HepG2 (cell line): Measurements from ENCODE around the gene RAPGEF2.

Experiments used
- CTCF ChIP-seq: sonication (generic); formaldehyde crosslinking; IDR thresholded peaks from 2 replicates; pipeline ENCODE4 v1.5.0; 2020; ENCODE audit warnings: mild to moderate bottlenecking, missing genetic modification reagents, moderate library complexity
- GTF3A ChIP-seq: sonication (generic); formaldehyde crosslinking; conservative IDR thresholded peaks from 2 replicates; pipeline ENCODE4 v1.4.0; 2020; ENCODE audit warnings: mild to moderate bottlenecking, missing genetic modification reagents
- MAX ChIP-seq: IDR thresholded peaks from 2 replicates; pipeline ENCODE4 v1.6.1; 2012; ENCODE audit warnings: inconsistent platforms
- NBN ChIP-seq: fragments of 450-650 bp; conservative IDR thresholded peaks from 2 replicates; pipeline ENCODE4 v1.6.1; 2017
- NR2F2 ChIP-seq: IDR thresholded peaks from 2 replicates; pipeline ENCODE4 v1.6.1; 2012; ENCODE audit warnings: low read depth, inconsistent platforms, borderline replicate concordance
- POLR2A ChIP-seq, 2 experiments: IDR thresholded peaks; 2 replicates each; pipeline ENCODE4 v1.6.1; 2011; ENCODE audit warnings: low read depth in 2 of 2, low read length in 2 of 2, mild to moderate bottlenecking in 1 of 2, moderate library complexity in 1 of 2; ENCODE audit not compliant: insufficient read depth in 1 of 2
- RELA ChIP-seq: sonication (generic); formaldehyde crosslinking; IDR thresholded peaks from 2 replicates; pipeline ENCODE4 v1.4.0; 2020; ENCODE audit warnings: missing genetic modification reagents
- ZNF547 ChIP-seq: sonication (generic); formaldehyde crosslinking; IDR thresholded peaks from 2 replicates; pipeline ENCODE4 v1.5.1; 2020; ENCODE audit warnings: mild to moderate bottlenecking, missing genetic modification reagents

- TF ChIP-seq MAX (no peak), CTCF (CRISPR knock-in tag) (no peak), NR2F2 (no peak), POLR2A (IDR thresholded peaks at IDR 0.05; ENCODE audit: insufficient read depth in 1 of 2, low read depth in 2 of 2, low read length in 2 of 2) (no peak), NBN (no peak), RELA (no peak), ZNF547 (CRISPR knock-in tag) (no peak), GTF3A (no peak)
Observed at GRCh38 chr4:159282329-159282728, 179.4 kb downstream of the RAPGEF2 start.
